ENCODE results near the gene SNTB2. TPM values are rescaled to one million over a fixed set of nuclear protein-coding genes. Genes with fewer than 3 reads are reported as not detected.

SNTB2 gene
- polyA plus RNA-seq, 1 experiment: 50.5 TPM

DNA sequence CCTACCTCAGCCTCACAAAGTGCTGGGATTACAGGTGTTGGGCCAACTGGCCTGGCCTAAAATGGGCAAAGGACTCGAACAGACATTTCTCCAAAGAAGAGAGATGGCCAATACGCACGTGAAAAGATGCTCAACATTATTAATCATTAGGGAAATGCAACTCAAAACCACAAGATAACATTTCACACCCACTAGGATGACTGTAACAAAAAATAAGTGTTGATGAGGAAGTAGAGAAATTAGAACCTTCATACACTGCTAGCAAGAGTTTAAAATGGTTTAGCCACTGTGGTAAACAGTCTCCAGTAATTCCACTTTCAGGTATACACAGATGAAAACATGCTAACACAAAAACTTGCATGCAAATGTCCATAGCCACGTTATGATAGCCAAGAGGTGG lies 159.0 kb downstream of the SNTB2 start:
- no peak overlapping the region for H3K4me3 ChIP-seq (ENCODE audit: low read depth, low read length)
- H3K27me3 ChIP-seq (ENCODE audit: control insufficient read depth, insufficient read depth, low read length): no peaks in the 10 kb centered on the region
- peaks cover 2% of the 10 kb centered on the region; the same call in 1 of the 2 replicates for H3K36me3 ChIP-seq (ENCODE audit: control insufficient read depth, insufficient read depth, low read length)
- ChIA-PET POLR2A (no interaction called here), CTCF (no interaction called here)
- DNase-seq (ENCODE audit: low read depth): no peak
- TF ChIP-seq, protein P1, sequence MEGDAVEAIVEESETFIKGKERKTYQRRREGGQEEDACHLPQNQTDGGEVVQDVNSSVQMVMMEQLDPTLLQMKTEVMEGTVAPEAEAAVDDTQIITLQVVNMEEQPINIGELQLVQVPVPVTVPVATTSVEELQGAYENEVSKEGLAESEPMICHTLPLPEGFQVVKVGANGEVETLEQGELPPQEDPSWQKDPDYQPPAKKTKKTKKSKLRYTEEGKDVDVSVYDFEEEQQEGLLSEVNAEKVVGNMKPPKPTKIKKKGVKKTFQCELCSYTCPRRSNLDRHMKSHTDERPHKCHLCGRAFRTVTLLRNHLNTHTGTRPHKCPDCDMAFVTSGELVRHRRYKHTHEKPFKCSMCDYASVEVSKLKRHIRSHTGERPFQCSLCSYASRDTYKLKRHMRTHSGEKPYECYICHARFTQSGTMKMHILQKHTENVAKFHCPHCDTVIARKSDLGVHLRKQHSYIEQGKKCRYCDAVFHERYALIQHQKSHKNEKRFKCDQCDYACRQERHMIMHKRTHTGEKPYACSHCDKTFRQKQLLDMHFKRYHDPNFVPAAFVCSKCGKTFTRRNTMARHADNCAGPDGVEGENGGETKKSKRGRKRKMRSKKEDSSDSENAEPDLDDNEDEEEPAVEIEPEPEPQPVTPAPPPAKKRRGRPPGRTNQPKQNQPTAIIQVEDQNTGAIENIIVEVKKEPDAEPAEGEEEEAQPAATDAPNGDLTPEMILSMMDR (IDR thresholded peaks at IDR 0.05; ENCODE audit: insufficient read depth, low read depth, low read length): no peak

DNA sequence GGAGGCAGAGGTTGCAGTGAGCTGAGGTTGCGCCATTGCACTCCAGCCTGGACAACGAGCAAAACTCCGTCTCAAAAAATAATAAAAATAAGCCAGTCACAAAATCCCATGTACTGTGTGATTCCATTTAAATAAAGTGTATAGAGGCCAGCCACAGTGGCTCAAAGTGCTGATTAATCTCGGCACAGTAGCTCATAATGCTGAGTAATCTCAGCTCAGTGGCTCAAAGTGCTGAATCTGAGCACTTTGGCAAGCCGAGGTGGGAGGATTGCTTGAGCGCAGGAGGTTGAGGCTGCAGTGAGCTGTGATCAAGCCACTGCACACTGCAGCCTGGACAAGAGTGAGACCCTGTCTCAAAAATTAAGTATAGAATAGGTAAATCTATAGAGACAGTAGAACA lies 159.7 kb downstream of the SNTB2 start:
- TF ChIP-seq, protein P1 (IDR thresholded peaks at IDR 0.05; ENCODE audit: insufficient read depth, low read depth, low read length): no peak
- ChIA-PET POLR2A (no interaction called here), CTCF (interaction anchor here (0.6 kb wide), 1 partner anchor 50 kb away, joined by 3 read pairs; no protein-coding TSS in a partner anchor)
- Histone ChIP-seq H3K4me3 (ENCODE audit: low read depth, low read length) (no peak overlapping the region), H3K36me3 (ENCODE audit: control insufficient read depth, insufficient read depth, low read length) (no peaks in the 10 kb centered on the region), H3K27me3 (ENCODE audit: control insufficient read depth, insufficient read depth, low read length) (no peaks in the 10 kb centered on the region)
- no peak for DNase-seq (ENCODE audit: low read depth)

DNA sequence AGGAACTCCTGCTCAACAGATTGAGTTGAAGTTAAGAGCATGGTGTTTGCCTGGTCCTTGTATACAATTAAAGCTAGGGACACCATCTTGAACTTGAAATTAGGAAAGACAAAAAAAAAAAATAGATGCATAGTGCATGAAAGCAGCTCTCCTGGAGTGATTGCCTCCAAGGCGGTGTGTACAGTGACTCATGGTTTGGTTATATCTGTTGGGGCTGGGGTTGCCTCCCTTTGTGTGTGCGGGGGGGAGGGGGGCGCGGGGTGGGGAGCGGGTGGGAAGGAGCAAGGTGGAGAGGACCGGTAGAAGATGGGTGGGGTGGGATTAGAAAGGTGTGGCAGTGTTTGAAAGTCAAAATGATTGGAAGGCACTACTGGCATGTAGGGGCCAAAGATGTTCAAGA lies 161.3 kb downstream of the SNTB2 start:
- CTCF ChIA-PET: no interaction called here
- TF ChIP-seq, protein P1 (IDR thresholded peaks at IDR 0.05; ENCODE audit: insufficient read depth, low read depth, low read length): no peak
- no peak for DNase-seq (ENCODE audit: low read depth)

DNA sequence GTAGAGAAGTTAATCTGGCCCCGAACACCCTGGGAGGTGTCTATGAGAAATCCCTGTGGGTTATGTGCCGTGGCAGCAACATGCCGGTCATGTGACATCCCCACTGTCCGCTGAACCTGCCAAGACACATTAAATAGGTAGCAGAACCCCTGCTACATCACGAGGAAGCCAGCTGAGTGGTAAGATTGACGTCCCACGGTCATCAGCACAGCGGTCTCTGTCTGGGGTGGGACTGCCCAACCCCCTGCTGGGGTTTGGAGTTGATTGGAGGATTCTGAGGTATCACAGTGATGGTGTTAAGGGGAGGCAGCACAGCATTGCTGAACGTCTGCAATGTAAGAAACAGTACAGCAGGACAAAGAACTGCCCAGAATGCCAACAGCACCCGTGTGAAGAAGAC lies 162.6 kb downstream of the SNTB2 start:
- H3K4me3 ChIP-seq (ENCODE audit: low read depth, low read length): no peak overlapping the region
- CTCF ChIA-PET: no interaction called here
- POLR2A ChIA-PET: no interaction called here

More for the DNA sequence above, 161.3 kb downstream of the SNTB2 start:
- Histone ChIP-seq H3K4me3 (ENCODE audit: low read depth, low read length) (no peak overlapping the region), H3K27me3 (ENCODE audit: control insufficient read depth, insufficient read depth, low read length) (no peaks in the 10 kb centered on the region), H3K36me3 (ENCODE audit: control insufficient read depth, insufficient read depth, low read length) (no peaks in the 10 kb centered on the region)
- POLR2A ChIA-PET: no interaction called here

DNA sequence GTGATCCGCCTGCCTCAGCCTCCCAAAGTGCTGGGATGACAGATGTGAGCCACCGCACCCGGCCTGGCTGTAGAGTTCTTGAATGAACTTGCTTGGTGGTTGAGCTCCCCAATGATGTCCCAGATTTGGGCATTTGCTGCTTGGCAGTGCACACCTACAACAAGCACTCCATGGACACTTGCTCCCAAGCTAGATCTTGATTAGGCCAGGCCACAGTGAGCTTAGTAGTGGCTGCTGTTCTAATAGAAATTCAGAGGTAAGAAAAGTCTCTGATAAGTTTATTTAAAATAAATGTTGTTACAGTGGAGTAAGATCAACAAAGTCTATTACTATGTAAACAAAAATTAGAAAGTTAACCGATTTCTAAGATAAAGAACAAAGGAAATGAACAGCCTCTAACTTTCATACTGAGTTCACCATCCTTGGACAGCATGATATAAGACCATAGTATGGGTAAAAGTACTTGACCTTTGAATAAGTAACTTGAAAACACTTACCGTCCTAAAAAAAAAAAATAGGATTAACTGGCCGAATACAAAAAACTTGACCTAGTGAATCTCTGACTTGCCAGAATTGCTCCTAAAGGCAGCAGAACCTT lies 163.7 kb downstream of the SNTB2 start:
- H3K36me3 ChIP-seq (ENCODE audit: control insufficient read depth, insufficient read depth, low read length): no peaks in the 10 kb centered on the region
- TF ChIP-seq, protein P1 (IDR thresholded peaks at IDR 0.05; ENCODE audit: insufficient read depth, low read depth, low read length): no peak
- H3K4me3 ChIP-seq (ENCODE audit: low read depth, low read length): no peak overlapping the region
- H3K27me3 ChIP-seq (ENCODE audit: control insufficient read depth, insufficient read depth, low read length): no peaks in the 10 kb centered on the region
- CTCF ChIA-PET: no interaction called here
- no peak for DNase-seq (ENCODE audit: low read depth)
- POLR2A ChIA-PET: no interaction called here

More for the DNA sequence above, 162.6 kb downstream of the SNTB2 start:
- Histone ChIP-seq H3K27me3 (ENCODE audit: control insufficient read depth, insufficient read depth, low read length) (no peaks in the 10 kb centered on the region), H3K36me3 (ENCODE audit: control insufficient read depth, insufficient read depth, low read length) (no peaks in the 10 kb centered on the region)
- DNase-seq (ENCODE audit: low read depth): no peak
- TF ChIP-seq, protein P1 (IDR thresholded peaks at IDR 0.05; ENCODE audit: insufficient read depth, low read depth, low read length): no peak
